Skin epidermis (tissue), 12 donors: ENCODE data around the gene PHTF1.
"Not testable (repeated sequence)": the region's sequence is repeated elsewhere in the genome, so short reads cannot be mapped to it uniquely, and the experiment has no call there.

Experiments
- H3K27ac ChIP-seq, 21 experiments: fragments of 200-600 bp; sonication (generic) in 11 of 21; one replicate each; pipeline ENCODE4 v1.5.0; 2020; ENCODE audit warnings: mild to moderate bottlenecking in 3 of 21, inconsistent platforms in 2 of 21, moderate library complexity in 2 of 21
- H3K4me3 ChIP-seq, 7 experiments: fragments of 200-600 bp; sonication (generic) in 2 of 7; one replicate each; pipeline ENCODE4 v1.5.0; 2020; ENCODE audit warnings: inconsistent platforms in 2 of 7, mild to moderate bottlenecking in 2 of 7, moderate library complexity in 1 of 7

PHTF1 gene

GRCh38 chr1:113742515-113742914 is 16.8 kb downstream of the PHTF1 start:
- no peak overlapping the region for H3K27ac ChIP-seq
- no peak overlapping the region for H3K4me3 ChIP-seq

GRCh38 chr1:113734357-113735055 is 24.8 kb downstream of the PHTF1 start:
- Histone ChIP-seq H3K4me3 (no peak overlapping the region), H3K27ac (no peak overlapping the region)

- no peak overlapping the region for H3K27ac ChIP-seq
- H3K4me3 ChIP-seq = no peak overlapping the region
Measured at GRCh38 chr1:113732802-113733201, 26.5 kb downstream of the PHTF1 start.

GRCh38 chr1:113721010-113721409 is 38.3 kb downstream of the PHTF1 start:
- no peak overlapping the region for H3K4me3 ChIP-seq

GRCh38 chr1:113718621-113719020 is 40.7 kb downstream of the PHTF1 start:
- H3K27ac ChIP-seq, H3K4me3 ChIP-seq: not testable (repeated sequence)

More at GRCh38 chr1:113721010-113721409, 38.3 kb downstream of the PHTF1 start:
- no peak overlapping the region for H3K27ac ChIP-seq

- not testable (repeated sequence) for H3K27ac ChIP-seq, H3K4me3 ChIP-seq
Measured at GRCh38 chr1:113717506-113717905, 41.8 kb downstream of the PHTF1 start.

GRCh38 chr1:113714606-113715269 is 44.5 kb downstream of the PHTF1 start:
- no peak overlapping the region for H3K27ac ChIP-seq
- no peak overlapping the region for H3K4me3 ChIP-seq

GRCh38 chr1:113701429-113701828 is 57.9 kb downstream of the PHTF1 start:
- no peak overlapping the region for H3K27ac ChIP-seq

GRCh38 chr1:113694910-113695309 is 64.4 kb downstream of the PHTF1 start:
- H3K4me3 ChIP-seq = no peak overlapping the region
- H3K27ac ChIP-seq = no peak overlapping the region

More at GRCh38 chr1:113701429-113701828, 57.9 kb downstream of the PHTF1 start:
- no peak overlapping the region for H3K4me3 ChIP-seq

GRCh38 chr1:113692824-113693431 is 66.4 kb downstream of the PHTF1 start:
- H3K4me3 ChIP-seq = no peak overlapping the region
- no peak overlapping the region for H3K27ac ChIP-seq

- H3K27ac ChIP-seq = no peak overlapping the region
Measured at GRCh38 chr1:113692342-113692741, 66.9 kb downstream of the PHTF1 start.

GRCh38 chr1:113691184-113691583 is 68.1 kb downstream of the PHTF1 start:
- H3K4me3 ChIP-seq = no peak overlapping the region
- no peak overlapping the region for H3K27ac ChIP-seq

More at GRCh38 chr1:113692342-113692741, 66.9 kb downstream of the PHTF1 start:
- H3K4me3 ChIP-seq = no peak overlapping the region

- Histone ChIP-seq H3K4me3 (no peak overlapping the region), H3K27ac (no peak overlapping the region)
Measured at GRCh38 chr1:113686891-113687618, 72.2 kb downstream of the PHTF1 start.

- Histone ChIP-seq H3K27ac (peak overlapping the region in 4 of 21 experiments; percentile 19 to 69 (median 38)), H3K4me3 (no peak overlapping the region)
Measured at GRCh38 chr1:113684153-113684541, 75.1 kb downstream of the PHTF1 start.

- H3K27ac ChIP-seq = peak overlapping the region in 7 of 21 experiments; percentile 10 to 69 (median 22)
- H3K4me3 ChIP-seq = no peak overlapping the region
Measured at GRCh38 chr1:113683384-113684152, 75.7 kb downstream of the PHTF1 start.

- Histone ChIP-seq H3K4me3 (no peak overlapping the region), H3K27ac (no peak overlapping the region)
Measured at GRCh38 chr1:113681596-113682337, 77.5 kb downstream of the PHTF1 start.

GRCh38 chr1:113678159-113678469 is 81.2 kb downstream of the PHTF1 start:
- no peak overlapping the region for H3K27ac ChIP-seq
- no peak overlapping the region for H3K4me3 ChIP-seq

- Histone ChIP-seq H3K4me3 (no peak overlapping the region), H3K27ac (no peak overlapping the region)
Measured at GRCh38 chr1:113677250-113678158, 81.8 kb downstream of the PHTF1 start.
